Stimulated activated effector memory CD8-positive, alpha-beta T cell treated with anti-CD3 and anti-CD28 coated beads, Interleukin-12 subunit alpha, Interleukin-12 subunit beta, amount 100 ng/mL, for 72 hours (primary cell): ENCODE measurements around the gene MED12.

ENCODE experiments used
- ATAC-seq: fragments of 150-1000 bp; cut with Tn5 transposase; 2 replicates; pipeline ENCODE4 v1.10.0; 2021
- DNase-seq, 2 donors: peaks; one replicate each; pipeline ENCODE4 v3.0.0; 2021 to 2022; ENCODE audit warnings: low spot score in 2 of 2
- H3K27ac Mint-ChIP-seq: one replicate; pipeline ENCODE4 v1.8.0; 2022; ENCODE audit warnings: mild to moderate bottlenecking, mixed read lengths
- H3K36me3 Mint-ChIP-seq: one replicate; pipeline ENCODE4 v1.8.0; 2022; ENCODE audit warnings: mild to moderate bottlenecking, mixed read lengths
- H3K4me1 Mint-ChIP-seq: one replicate; pipeline ENCODE4 v1.8.0; 2022; ENCODE audit warnings: mixed read lengths
- H3K4me3 Mint-ChIP-seq: one replicate; pipeline ENCODE4 v1.8.0; 2022; ENCODE audit warnings: mild to moderate bottlenecking, mixed read lengths
- H3K9me3 Mint-ChIP-seq: one replicate; pipeline ENCODE4 v1.8.0; 2022; ENCODE audit warnings: mixed read lengths

Gene MED12

GRCh38 chrX:71100581-71101505 lies 17.6 kb upstream of the MED12 start:
- no peak for DNase-seq
- Mint-ChIP-seq H3K36me3 (peaks cover 51% of the 10 kb centered on the region), H3K9me3 (no peaks in the 10 kb centered on the region), H3K4me1 (peaks cover 69% of the 10 kb centered on the region), H3K4me3 (no peak overlapping the region), H3K27ac (peak overlapping the region; percentile 92)
- no peak for ATAC-seq

- Mint-ChIP-seq H3K4me1 (peaks cover 83% of the 10 kb centered on the region), H3K4me3 (peak overlapping the region; percentile 87), H3K9me3 (no peaks in the 10 kb centered on the region), H3K36me3 (peaks cover 65% of the 10 kb centered on the region), H3K27ac (peak overlapping the region; percentile 92)
- DNase-seq (no peak), ATAC-seq (no peak)
Observed at GRCh38 chrX:71102292-71102691, 16.1 kb upstream of the MED12 start.

- Mint-ChIP-seq H3K4me1 (peaks cover 87% of the 10 kb centered on the region), H3K9me3 (no peaks in the 10 kb centered on the region), H3K4me3 (peak overlapping the region; percentile 87), H3K27ac (peak overlapping the region; percentile 92), H3K36me3 (peaks cover 76% of the 10 kb centered on the region)
- ATAC-seq (peak; percentile 57), DNase-seq (peak in 1 of 2 donors; percentile 64)
Observed at GRCh38 chrX:71103110-71103983, 15.0 kb upstream of the MED12 start.

GRCh38 chrX:71105628-71106027 lies 12.8 kb upstream of the MED12 start:
- ATAC-seq (no peak), DNase-seq (no peak)
- Mint-ChIP-seq H3K4me3 (peak overlapping the region; percentile 87), H3K27ac (peak overlapping the region; percentile 95), H3K4me1 (peaks cover 77% of the 10 kb centered on the region), H3K36me3 (peaks cover 95% of the 10 kb centered on the region), H3K9me3 (no peaks in the 10 kb centered on the region)

GRCh38 chrX:71106427-71106826 lies 12.0 kb upstream of the MED12 start, which contains the start of gene CXorf65:
Gene CXorf65 (minus strand): TSS chrX:71106740. CDS start chrX:71106556, 184 bp downstream.
- Mint-ChIP-seq H3K27ac (peak within 1 kb of the TSS; percentile 95), H3K36me3 (peaks cover 95% of the 10 kb centered on the region), H3K4me3 (peak within 1 kb of the TSS; percentile 87), H3K4me1 (peaks cover 69% of the 10 kb centered on the region), H3K9me3 (no peaks in the 10 kb centered on the region)
- DNase-seq (no peak), ATAC-seq (peak; percentile 70)

- Mint-ChIP-seq H3K4me3 (peak overlapping the region; percentile 87), H3K36me3 (peaks cover 95% of the 10 kb centered on the region), H3K27ac (peak overlapping the region; percentile 95), H3K9me3 (no peaks in the 10 kb centered on the region), H3K4me1 (peaks cover 72% of the 10 kb centered on the region)
- ATAC-seq (no peak), DNase-seq (no peak)
Observed at GRCh38 chrX:71107245-71107644, 11.2 kb upstream of the MED12 start.

GRCh38 chrX:71107762-71108360 lies 10.5 kb upstream of the MED12 start:
- H3K4me3 Mint-ChIP-seq = peak overlapping the region; percentile 87
- peak; percentile 22 for ATAC-seq
- H3K4me1 Mint-ChIP-seq = peaks cover 72% of the 10 kb centered on the region
- H3K27ac Mint-ChIP-seq = peak overlapping the region; percentile 95
- H3K9me3 Mint-ChIP-seq = no peaks in the 10 kb centered on the region
- no peak for DNase-seq
- peaks cover 91% of the 10 kb centered on the region for H3K36me3 Mint-ChIP-seq

GRCh38 chrX:71109051-71109450 lies 9.3 kb upstream of the MED12 start:
- ATAC-seq (no peak), DNase-seq (no peak)
- Mint-ChIP-seq H3K9me3 (no peaks in the 10 kb centered on the region), H3K4me1 (peaks cover 66% of the 10 kb centered on the region), H3K27ac (peak overlapping the region; percentile 95), H3K36me3 (peaks cover 83% of the 10 kb centered on the region), H3K4me3 (peak overlapping the region; percentile 87)

GRCh38 chrX:71111141-71111843 lies 7.1 kb upstream of the MED12 start, which contains the start of gene IL2RG:
Gene IL2RG (minus strand): TSS chrX:71111577. CDS start chrX:71111539, 38 bp downstream.
- ATAC-seq (peak; percentile 95), DNase-seq (peak in 1 of 2 donors; percentile 79)
- Mint-ChIP-seq H3K9me3 (no peaks in the 10 kb centered on the region), H3K4me3 (peak within 1 kb of the TSS; percentile 87), H3K36me3 (peaks cover 62% of the 10 kb centered on the region), H3K27ac (peak within 1 kb of the TSS; percentile 95), H3K4me1 (peaks cover 48% of the 10 kb centered on the region)

GRCh38 chrX:71111921-71112431 lies 6.4 kb upstream of the MED12 start:
- Mint-ChIP-seq H3K27ac (peak overlapping the region; percentile 95), H3K4me3 (peak overlapping the region; percentile 87), H3K36me3 (peaks cover 55% of the 10 kb centered on the region), H3K9me3 (no peaks in the 10 kb centered on the region), H3K4me1 (peaks cover 41% of the 10 kb centered on the region)
- DNase-seq (no peak), ATAC-seq (peak; percentile 57)

GRCh38 chrX:71117358-71117757 lies 1.0 kb upstream of the MED12 start:
- no peak for ATAC-seq
- H3K27ac Mint-ChIP-seq = peak overlapping the region; percentile 63
- peaks cover 29% of the 10 kb centered on the region for H3K36me3 Mint-ChIP-seq

GRCh38 chrX:71118985-71119535 lies 664 bp downstream of the MED12 start:
- peak; percentile 46 for ATAC-seq
- H3K36me3 Mint-ChIP-seq = peaks cover 45% of the 10 kb centered on the region
- DNase-seq = no peak

More at GRCh38 chrX:71117358-71117757, 1.0 kb upstream of the MED12 start:
- no peak for DNase-seq
- no peaks in the 10 kb centered on the region for H3K9me3 Mint-ChIP-seq
- H3K4me1 Mint-ChIP-seq = peaks cover 21% of the 10 kb centered on the region
- H3K4me3 Mint-ChIP-seq = peak overlapping the region; percentile 80

GRCh38 chrX:71128166-71128833 lies 9.9 kb downstream of the MED12 start:
- no peaks in the 10 kb centered on the region for H3K9me3 Mint-ChIP-seq
- DNase-seq (no peak), ATAC-seq (peak; percentile 35)
- H3K4me3 Mint-ChIP-seq = peak overlapping the region; percentile 55
- H3K4me1 Mint-ChIP-seq = peaks cover 34% of the 10 kb centered on the region
- peaks cover 90% of the 10 kb centered on the region for H3K36me3 Mint-ChIP-seq
- peak overlapping the region; percentile 72 for H3K27ac Mint-ChIP-seq

More at GRCh38 chrX:71118985-71119535, 664 bp downstream of the MED12 start:
- Mint-ChIP-seq H3K27ac (peak overlapping the region; percentile 93), H3K4me1 (peaks cover 18% of the 10 kb centered on the region), H3K9me3 (no peaks in the 10 kb centered on the region), H3K4me3 (peak overlapping the region; percentile 80)
